ENCODE data around the gene ONECUT1. TPM values are rescaled to one million over a fixed set of nuclear protein-coding genes. Genes with fewer than 3 reads are reported as not detected.

ONECUT1 gene
- total and polyA plus RNA-seq, 2 of the 8 experiments (the other 6 are each of a cell fraction or from before 2014, with no cell fraction given) = 0.65 to 6.4 TPM

DNA sequence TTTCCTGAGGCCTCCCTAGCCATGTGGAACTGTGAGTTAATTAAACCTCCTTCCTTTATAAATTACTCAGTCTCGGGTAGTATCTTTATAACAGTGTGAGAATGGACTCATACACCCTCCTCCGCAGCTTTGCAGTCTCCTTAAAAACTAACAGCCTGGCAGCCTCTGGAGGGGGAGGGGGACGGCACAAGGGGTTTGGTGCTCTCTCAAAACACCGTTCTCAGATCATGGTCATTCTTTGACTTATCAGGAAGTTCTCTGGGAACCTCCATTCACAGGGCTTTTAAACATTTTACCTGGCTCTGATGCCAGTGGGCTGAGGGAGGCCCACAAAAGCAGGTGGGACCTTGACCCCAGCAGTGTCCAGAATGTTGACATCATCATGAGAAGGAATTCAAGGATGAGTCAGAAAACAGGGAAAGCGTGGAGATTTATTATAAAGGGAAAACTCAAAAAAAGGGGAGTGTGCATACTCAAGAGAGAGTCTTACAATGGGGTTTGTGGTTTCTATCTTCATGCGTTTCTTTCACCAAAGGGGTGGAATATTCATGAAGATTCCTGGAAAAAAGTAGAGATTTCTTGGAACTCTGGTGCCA lies 43.9 kb downstream of the ONECUT1 start (continued):
- TF ChIP-seq POU5F1 (IDR thresholded peaks at IDR 0.05; ENCODE audit: low read depth, low read length) (no peak), BRCA1 (IDR thresholded peaks at IDR 0.05; ENCODE audit: low read depth, low read length) (no peak), POLR2AphosphoS5 (IDR thresholded peaks at IDR 0.05; ENCODE audit: low read depth, low read length) (no peak), SIRT6 (IDR thresholded peaks at IDR 0.05; ENCODE audit: low read length) (no peak), MAFK (IDR thresholded peaks at IDR 0.05; ENCODE audit: low read depth, low read length) (no peak), ZNF274 (IDR thresholded peaks at IDR 0.05; ENCODE audit: borderline replicate concordance, extremely low read depth, low read length) (no peak), PHF8 (conservative IDR thresholded peaks at IDR 0.05; ENCODE audit: low read depth, low read length) (no peak), SIN3A (conservative IDR thresholded peaks at IDR 0.05 in 1 of 2, IDR thresholded peaks at IDR 0.05 in 1 of 2; ENCODE audit: low read depth in 1 of 2, low read length in 2 of 2) (no peak), TAF7 (optimal IDR thresholded peaks at IDR 0.05; ENCODE audit: borderline replicate concordance, low read depth, low read length) (peak; percentile 32), RAD21 (IDR thresholded peaks at IDR 0.05 in 1 of 2, conservative IDR thresholded peaks at IDR 0.05 in 1 of 2; ENCODE audit: low read depth in 2 of 2, low read length in 2 of 2) (no peak), JUND (IDR thresholded peaks at IDR 0.05; ENCODE audit: low read length) (no peak), SUZ12 (IDR thresholded peaks at IDR 0.05; ENCODE audit: low read length) (no peak), KDM5A (IDR thresholded peaks at IDR 0.05; ENCODE audit: low read length) (no peak), KDM1A (IDR thresholded peaks at IDR 0.05; ENCODE audit: borderline replicate concordance, low read length) (no peak), TAF1 (IDR thresholded peaks at IDR 0.05; ENCODE audit: low read depth, low read length) (peak; percentile 67)
- TF ChIP-seq, protein P1, sequence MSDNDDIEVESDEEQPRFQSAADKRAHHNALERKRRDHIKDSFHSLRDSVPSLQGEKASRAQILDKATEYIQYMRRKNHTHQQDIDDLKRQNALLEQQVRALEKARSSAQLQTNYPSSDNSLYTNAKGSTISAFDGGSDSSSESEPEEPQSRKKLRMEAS (IDR thresholded peaks at IDR 0.05) = no peak
- TF ChIP-seq, protein P2, sequence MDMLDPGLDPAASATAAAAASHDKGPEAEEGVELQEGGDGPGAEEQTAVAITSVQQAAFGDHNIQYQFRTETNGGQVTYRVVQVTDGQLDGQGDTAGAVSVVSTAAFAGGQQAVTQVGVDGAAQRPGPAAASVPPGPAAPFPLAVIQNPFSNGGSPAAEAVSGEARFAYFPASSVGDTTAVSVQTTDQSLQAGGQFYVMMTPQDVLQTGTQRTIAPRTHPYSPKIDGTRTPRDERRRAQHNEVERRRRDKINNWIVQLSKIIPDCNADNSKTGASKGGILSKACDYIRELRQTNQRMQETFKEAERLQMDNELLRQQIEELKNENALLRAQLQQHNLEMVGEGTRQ (IDR thresholded peaks at IDR 0.05; ENCODE audit: low read length) = no peak
